ENCODE measurements around the gene MTAP. TPM values are rescaled to one million over a fixed set of nuclear protein-coding genes. Genes with fewer than 3 reads are reported as not detected.

The MTAP gene
- total RNA-seq, 1 experiment from 2014 or later = 34.7 TPM

DNA sequence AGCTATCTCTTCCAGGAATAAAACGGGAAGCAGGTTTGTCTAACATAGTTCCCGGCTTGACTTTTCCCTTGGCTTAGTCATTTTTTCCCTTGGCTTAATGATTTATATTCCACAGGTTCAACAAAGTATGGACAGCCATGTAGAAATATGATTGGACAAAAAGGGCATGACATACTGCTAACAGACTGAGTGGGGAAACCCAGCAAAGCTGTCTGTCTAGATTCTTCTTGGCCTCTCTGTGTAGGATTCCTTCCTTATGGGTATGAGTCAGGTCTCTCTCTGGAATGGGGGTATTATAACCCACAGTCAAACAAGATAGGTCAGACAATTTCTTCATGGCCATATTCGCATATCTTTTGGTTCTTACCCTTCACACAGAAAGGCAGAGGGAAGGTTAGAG, 5.7 kb upstream of the MTAP start:
- BruUV-seq (replicated peaks) = no TSS peak

DNA sequence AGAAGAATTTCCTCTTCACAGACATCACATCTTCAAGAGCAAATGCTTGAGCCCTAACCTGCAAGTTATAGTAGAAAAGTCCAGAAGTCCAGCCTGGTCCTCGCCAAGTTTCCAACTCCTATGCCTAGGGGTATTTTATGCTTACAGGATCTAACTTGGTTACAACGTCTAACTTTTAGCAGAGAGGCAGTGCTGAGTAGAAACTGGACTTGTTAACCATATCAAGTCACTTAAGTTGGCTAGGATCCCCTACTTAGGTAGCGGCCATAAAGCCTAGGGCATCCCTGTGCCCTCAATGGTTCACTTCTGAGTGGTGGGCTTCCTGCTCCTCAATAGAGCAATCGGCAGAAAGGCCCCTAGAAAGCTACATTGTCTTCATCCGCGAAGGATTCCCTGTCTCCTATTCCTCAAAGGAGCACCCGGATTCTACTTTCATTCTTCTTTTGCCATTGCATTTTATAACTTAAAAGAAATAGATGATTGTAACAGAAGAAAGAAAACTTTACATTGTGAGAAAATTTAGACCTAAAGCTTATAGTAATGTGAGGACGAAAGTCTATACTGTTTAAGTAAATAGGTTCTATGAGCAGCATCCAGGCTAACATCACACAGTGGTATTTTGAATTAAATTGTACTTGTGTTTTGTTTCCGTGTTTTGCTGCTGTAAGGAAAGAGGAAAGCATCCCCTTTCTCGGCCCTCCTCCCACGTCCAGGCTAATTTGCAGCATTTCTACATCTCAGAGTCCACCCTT, 1.3 kb upstream of the MTAP start:
- POLR2A ChIA-PET (ENCODE audit: unreplicated experiment) = no interaction called here
- Histone ChIP-seq H3K4me1 (ENCODE audit: insufficient read depth, low read length) (peaks cover 40% of the 10 kb centered on the region), H2AFZ (ENCODE audit: low read length) (peak overlapping the region; percentile 96), H3K9me3 (ENCODE audit: low read length) (no peaks in the 10 kb centered on the region), H3K4me3 (ENCODE audit: low read length) (peak overlapping the region; percentile 94), H3K79me2 (ENCODE audit: low read length) (peaks cover 50% of the 10 kb centered on the region), H3K36me3 (ENCODE audit: low read depth, low read length) (peaks cover 8% of the 10 kb centered on the region; the same call in 1 of the 2 replicates), H3K9ac (ENCODE audit: low read length) (peak overlapping the region; percentile 94), H3K4me2 (ENCODE audit: low read length) (peak overlapping the region; percentile 91), H3K27me3 (ENCODE audit: low read length) (no peaks in the 10 kb centered on the region), H3K27ac (ENCODE audit: low read length) (no peak overlapping the region), H4K20me1 (ENCODE audit: low read length) (peaks cover 24% of the 10 kb centered on the region), H3K9me2 (replicated peaks; ENCODE audit: low read length) (no peaks in the 10 kb centered on the region), H3F3A (ENCODE audit: low read length, unreplicated experiment) (no peaks in the 10 kb centered on the region)
- intact Hi-C loops (cut with micrococcal nuclease) = no loop called here
- ATAC-seq (no peak), DNase-seq (no peak)
- BruUV-seq (replicated peaks) = no TSS peak
- TF ChIP-seq, protein P1, sequence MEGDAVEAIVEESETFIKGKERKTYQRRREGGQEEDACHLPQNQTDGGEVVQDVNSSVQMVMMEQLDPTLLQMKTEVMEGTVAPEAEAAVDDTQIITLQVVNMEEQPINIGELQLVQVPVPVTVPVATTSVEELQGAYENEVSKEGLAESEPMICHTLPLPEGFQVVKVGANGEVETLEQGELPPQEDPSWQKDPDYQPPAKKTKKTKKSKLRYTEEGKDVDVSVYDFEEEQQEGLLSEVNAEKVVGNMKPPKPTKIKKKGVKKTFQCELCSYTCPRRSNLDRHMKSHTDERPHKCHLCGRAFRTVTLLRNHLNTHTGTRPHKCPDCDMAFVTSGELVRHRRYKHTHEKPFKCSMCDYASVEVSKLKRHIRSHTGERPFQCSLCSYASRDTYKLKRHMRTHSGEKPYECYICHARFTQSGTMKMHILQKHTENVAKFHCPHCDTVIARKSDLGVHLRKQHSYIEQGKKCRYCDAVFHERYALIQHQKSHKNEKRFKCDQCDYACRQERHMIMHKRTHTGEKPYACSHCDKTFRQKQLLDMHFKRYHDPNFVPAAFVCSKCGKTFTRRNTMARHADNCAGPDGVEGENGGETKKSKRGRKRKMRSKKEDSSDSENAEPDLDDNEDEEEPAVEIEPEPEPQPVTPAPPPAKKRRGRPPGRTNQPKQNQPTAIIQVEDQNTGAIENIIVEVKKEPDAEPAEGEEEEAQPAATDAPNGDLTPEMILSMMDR (conservative IDR thresholded peaks at IDR 0.05; ENCODE audit: low read depth, low read length) = no peak
- no peak for TF ChIP-seq EZH2 (IDR thresholded peaks at IDR 0.05; ENCODE audit: low read length, unreplicated experiment)
- no peak for TF ChIP-seq EZH2phosphoT487 (IDR thresholded peaks at IDR 0.05; ENCODE audit: borderline replicate concordance, low read length)
- CTCF ChIA-PET = no interaction called here

More for the DNA sequence above, 5.7 kb upstream of the MTAP start:
- ChIA-PET POLR2A (ENCODE audit: unreplicated experiment) (interaction anchor here (0.7 kb wide), 1 partner anchor 461 kb away, joined by 3 read pairs; the partner anchor contains the start of gene KLHL9), CTCF (no interaction called here)
- H3K4me2 ChIP-seq (ENCODE audit: low read length) = peak overlapping the region; percentile 54
- peak; percentile 76 for DNase-seq
- no peaks in the 10 kb centered on the region for H3K27me3 ChIP-seq (ENCODE audit: low read length)
- no peak overlapping the region for H3K9ac ChIP-seq (ENCODE audit: low read length)
- no peak overlapping the region for H2AFZ ChIP-seq (ENCODE audit: low read length)
- no peak overlapping the region for H3K4me3 ChIP-seq (ENCODE audit: low read length)
- H3K9me2 ChIP-seq (replicated peaks; ENCODE audit: low read length) = no peaks in the 10 kb centered on the region
- TF ChIP-seq EZH2 (IDR thresholded peaks at IDR 0.05; ENCODE audit: low read length, unreplicated experiment) (no peak), EZH2phosphoT487 (IDR thresholded peaks at IDR 0.05; ENCODE audit: borderline replicate concordance, low read length) (no peak)
- TF ChIP-seq, protein P1 (conservative IDR thresholded peaks at IDR 0.05; ENCODE audit: low read depth, low read length) = no peak
- no peaks in the 10 kb centered on the region for H3F3A ChIP-seq (ENCODE audit: low read length, unreplicated experiment)
- intact Hi-C loops (cut with micrococcal nuclease) = no loop called here
- H4K20me1 ChIP-seq (ENCODE audit: low read length) = no peaks in the 10 kb centered on the region
- peaks cover 24% of the 10 kb centered on the region for H3K4me1 ChIP-seq (ENCODE audit: insufficient read depth, low read length)
- H3K79me2 ChIP-seq (ENCODE audit: low read length) = peaks cover 9% of the 10 kb centered on the region; the same call in 1 of the 2 replicates
- no peaks in the 10 kb centered on the region for H3K9me3 ChIP-seq (ENCODE audit: low read length)
- H3K27ac ChIP-seq (ENCODE audit: low read length) = peak overlapping the region; percentile 53
- no peaks in the 10 kb centered on the region for H3K36me3 ChIP-seq (ENCODE audit: low read depth, low read length)
- ATAC-seq = no peak; the same call in 1 of the 2 replicates

All from PC-3 (cell line).